ENCODE results near the gene SPACA7.

Gene SPACA7

GRCh38 chr13:112447761-112448603 is 71.8 kb downstream of the SPACA7 start:
- no peak overlapping the region for H2AFZ ChIP-seq
- TF ChIP-seq CTCF (IDR thresholded peaks at IDR 0.05) = no peak
- H3K9ac ChIP-seq = no peak overlapping the region
- no peak overlapping the region for H3K4me2 ChIP-seq (ENCODE audit: low read length)
- H3K27ac ChIP-seq = no peak overlapping the region
- no peaks in the 10 kb centered on the region for H3K36me3 ChIP-seq (ENCODE audit: control insufficient read depth, insufficient read depth, low read length)
- no peak overlapping the region for H3K4me3 ChIP-seq (ENCODE audit: low read depth, low read length)
- H3K79me2 ChIP-seq = no peaks in the 10 kb centered on the region
- no peaks in the 10 kb centered on the region for H3K4me1 ChIP-seq
- H3K27me3 ChIP-seq (ENCODE audit: control insufficient read depth, insufficient read depth, low read length) = no peaks in the 10 kb centered on the region
- no peaks in the 10 kb centered on the region for H3K9me3 ChIP-seq (ENCODE audit: control insufficient read depth, low read length)

GRCh38 chr13:112448621-112449544 is 72.7 kb downstream of the SPACA7 start:
- no peak for TF ChIP-seq CTCF (IDR thresholded peaks at IDR 0.05)
- no peaks in the 10 kb centered on the region for H3K9me3 ChIP-seq (ENCODE audit: control insufficient read depth, low read length)
- H3K4me2 ChIP-seq (ENCODE audit: low read length) = no peak overlapping the region
- H3K9ac ChIP-seq = no peak overlapping the region
- no peaks in the 10 kb centered on the region for H3K36me3 ChIP-seq (ENCODE audit: control insufficient read depth, insufficient read depth, low read length)
- no peaks in the 10 kb centered on the region for H3K79me2 ChIP-seq
- H3K4me3 ChIP-seq (ENCODE audit: low read depth, low read length) = no peak overlapping the region
- no peaks in the 10 kb centered on the region for H3K4me1 ChIP-seq
- H3K27ac ChIP-seq = no peak overlapping the region
- no peak overlapping the region for H2AFZ ChIP-seq
- no peaks in the 10 kb centered on the region for H3K27me3 ChIP-seq (ENCODE audit: control insufficient read depth, insufficient read depth, low read length)

- no peaks in the 10 kb centered on the region for H3K9me3 ChIP-seq (ENCODE audit: control insufficient read depth, low read length)
These were observed 73.4 kb downstream of the SPACA7 start for GRCh38 chr13:112449545-112449930.

GRCh38 chr13:112450118-112450903 is 74.2 kb downstream of the SPACA7 start:
- H3K36me3 ChIP-seq (ENCODE audit: control insufficient read depth, insufficient read depth, low read length) = no peaks in the 10 kb centered on the region
- no peaks in the 10 kb centered on the region for H3K79me2 ChIP-seq
- TF ChIP-seq CTCF (IDR thresholded peaks at IDR 0.05) = no peak

More at GRCh38 chr13:112449545-112449930, 73.4 kb downstream of the SPACA7 start:
- Histone ChIP-seq H3K27ac (no peak overlapping the region), H3K4me3 (ENCODE audit: low read depth, low read length) (no peak overlapping the region), H3K4me1 (no peaks in the 10 kb centered on the region), H3K27me3 (ENCODE audit: control insufficient read depth, insufficient read depth, low read length) (no peaks in the 10 kb centered on the region), H3K79me2 (no peaks in the 10 kb centered on the region), H3K9ac (no peak overlapping the region), H2AFZ (no peak overlapping the region), H3K36me3 (ENCODE audit: control insufficient read depth, insufficient read depth, low read length) (no peaks in the 10 kb centered on the region), H3K4me2 (ENCODE audit: low read length) (no peak overlapping the region)
- TF ChIP-seq CTCF (IDR thresholded peaks at IDR 0.05) = no peak

More at GRCh38 chr13:112450118-112450903, 74.2 kb downstream of the SPACA7 start:
- Histone ChIP-seq H3K27me3 (ENCODE audit: control insufficient read depth, insufficient read depth, low read length) (no peaks in the 10 kb centered on the region), H3K9me3 (ENCODE audit: control insufficient read depth, low read length) (no peaks in the 10 kb centered on the region), H3K9ac (no peak overlapping the region), H3K4me3 (ENCODE audit: low read depth, low read length) (no peak overlapping the region), H2AFZ (no peak overlapping the region), H3K4me2 (ENCODE audit: low read length) (no peak overlapping the region), H3K27ac (no peak overlapping the region), H3K4me1 (no peaks in the 10 kb centered on the region)
